IPS DF 4.7 (cell line): ENCODE data around the gene ZNF175.
A peak's percentile ranks its signal among the peaks of the same experiment; 100 is the strongest.

Source experiments
- DNase-seq: peaks from one replicate; pipeline ENCODE4 v3.0.0-alpha.2; 2013; ENCODE audit warnings: low spot score; ENCODE audit errors: extremely low read depth

Gene ZNF175

GRCh38 chr19:51587264-51588191 is 16.4 kb downstream of the ZNF175 start:
- no peak for DNase-seq

GRCh38 chr19:51589511-51589910 is 18.4 kb downstream of the ZNF175 start:
- DNase-seq: no peak

- DNase-seq: no peak
These were observed 19.4 kb downstream of the ZNF175 start for GRCh38 chr19:51590441-51590840.

- no peak for DNase-seq
These were observed 21.4 kb downstream of the ZNF175 start for GRCh38 chr19:51592521-51592920.

- no peak for DNase-seq
These were observed 22.2 kb downstream of the ZNF175 start for GRCh38 chr19:51593138-51593890.

- peak; percentile 91 for DNase-seq
These were observed 23.1 kb downstream of the ZNF175 start for GRCh38 chr19:51593969-51594773.

- DNase-seq: no peak
These were observed 23.7 kb downstream of the ZNF175 start for GRCh38 chr19:51594774-51595109.

GRCh38 chr19:51595190-51596175 is 24.4 kb downstream of the ZNF175 start:
- no peak for DNase-seq

- DNase-seq: no peak
These were observed 27.3 kb downstream of the ZNF175 start for GRCh38 chr19:51598159-51598915.

- DNase-seq: no peak
These were observed 28.0 kb downstream of the ZNF175 start for GRCh38 chr19:51599084-51599483.

GRCh38 chr19:51600940-51601580 is 30.0 kb downstream of the ZNF175 start:
- no peak for DNase-seq

- no peak for DNase-seq
These were observed 31.2 kb downstream of the ZNF175 start for GRCh38 chr19:51602189-51602854.

GRCh38 chr19:51607077-51607476 is 36.0 kb downstream of the ZNF175 start:
- no peak for DNase-seq

GRCh38 chr19:51607920-51608562 is 37.0 kb downstream of the ZNF175 start:
- DNase-seq: peak; percentile 56

GRCh38 chr19:51610576-51610975 is 39.5 kb downstream of the ZNF175 start:
- DNase-seq: no peak

- no peak for DNase-seq
These were observed 43.7 kb downstream of the ZNF175 start for GRCh38 chr19:51614789-51615188.

GRCh38 chr19:51615991-51616390 is 44.9 kb downstream of the ZNF175 start:
- no peak for DNase-seq

GRCh38 chr19:51621178-51621577 is 50.1 kb downstream of the ZNF175 start:
- DNase-seq: no peak
